Tibial nerve (tissue), 4 donors: Measurements from ENCODE around the gene SBK3.

Experiments used
- CTCF ChIP-seq, 5 experiments: fragments of 200-600 bp in 3 of 5; fragments of 450-650 bp in 2 of 5; sonication (generic) in 3 of 5; IDR thresholded peaks; one replicate each; pipeline ENCODE4 v1.5.1; 2016 to 2019; ENCODE audit warnings: antibody characterized with exemption in 5 of 5, mild to moderate bottlenecking in 3 of 5, moderate library complexity in 2 of 5
- EP300 ChIP-seq, 2 donors: sonication (generic); formaldehyde crosslinking; IDR thresholded peaks; one replicate each; pipeline ENCODE4 v1.6.1; 2017; ENCODE audit warnings: antibody characterized with exemption in 2 of 2, mild to moderate bottlenecking in 1 of 2
- POLR2A ChIP-seq, 2 donors: fragments of 450-650 bp; IDR thresholded peaks; one replicate each; pipeline ENCODE4 v1.6.1; 2017; ENCODE audit warnings: antibody characterized with exemption in 2 of 2, mild to moderate bottlenecking in 2 of 2, moderate library complexity in 2 of 2

GRCh38 chr19:55553217-55554182, 8.2 kb upstream of the SBK3 start:
- no peak for TF ChIP-seq CTCF (IDR thresholded peaks at IDR 0.05)
- TF ChIP-seq POLR2A (IDR thresholded peaks at IDR 0.05): no peak
- TF ChIP-seq EP300 (IDR thresholded peaks at IDR 0.05): no peak
